Endothelial cell of umbilical vein (primary cell): ENCODE data around the gene CARD9. TPM values are rescaled to one million over a fixed set of nuclear protein-coding genes. Genes with fewer than 3 reads are reported as not detected.

ENCODE experiments used
- BruUV-seq: library from RNA; stranded (reverse); fragments of 400-500 nt; replicated peaks from 2 replicates; lab custom pipeline; 2021; lab: Mats Ljungman, UMichigan
- CTCF ChIA-PET: fragments of 300-600, 350-600 bp; sonication (Branson Sonifier 250); formaldehyde crosslinking; loops from one replicate; lab custom pipeline; 2021; ENCODE audit warnings: antibody characterized with exemption, inconsistent platforms; lab: Charles Lee
- POLR2A ChIA-PET: fragments of 300-600, 350-600 bp; sonication (Branson Sonifier 250); formaldehyde crosslinking; loops from one replicate; lab custom pipeline; 2021; ENCODE audit warnings: antibody characterized with exemption, inconsistent platforms; lab: Charles Lee
- DNase-seq: peaks from one replicate; pipeline ENCODE4 v3.0.0-alpha.2; 2011; ENCODE audit warnings: low read depth, low spot score
- FAIRE-seq: peaks from 2 replicates; lab custom pipeline; 2011; peaks lifted over from hg19 to GRCh38; lab: Jason Lieb, UNC
- H2AFZ ChIP-seq: 2 replicates; pipeline ENCODE4 v1.6.0; 2012; ENCODE audit warnings: low read depth, low read length, control low read depth, inconsistent platforms
- H3K27ac ChIP-seq: 2 replicates; pipeline ENCODE4 v1.5.1; 2011; ENCODE audit warnings: low read depth, mild to moderate bottlenecking, control low read depth, low read length, moderate library complexity; ENCODE audit not compliant: insufficient read depth
- H3K27me3 ChIP-seq, 2 experiments: 2 replicates each; pipeline versions ENCODE4 v1.6.0 to v1.6.1; 2011; ENCODE audit warnings: low read length in 2 of 2, mixed read lengths in 1 of 2; ENCODE audit not compliant: control insufficient read depth in 2 of 2, insufficient read depth in 2 of 2
- H3K36me3 ChIP-seq, 2 experiments: 2 replicates in 1 of 2; 3 replicates in 1 of 2; pipeline ENCODE4 v1.5.1; 2011; ENCODE audit warnings: low read length in 2 of 2, mild to moderate bottlenecking in 1 of 2, moderate library complexity in 1 of 2; ENCODE audit not compliant: control insufficient read depth in 2 of 2, insufficient read depth in 2 of 2; ENCODE audit errors: extremely low read depth in 1 of 2
- H3K4me1 ChIP-seq: 3 replicates; pipeline ENCODE4 v1.5.1; 2011; ENCODE audit warnings: mild to moderate bottlenecking, low read length; ENCODE audit not compliant: control insufficient read depth, insufficient read depth; ENCODE audit errors: extremely low read depth
- H3K4me2 ChIP-seq: 2 replicates; pipeline ENCODE4 v1.6.1; 2011; ENCODE audit warnings: low read length, control low read depth, mixed read lengths; ENCODE audit not compliant: insufficient read depth
- H3K4me3 ChIP-seq, 3 experiments: fragments of 200-600 bp in 1 of 3; sonication (generic), shearing (Covaris generic) in 1 of 3; replicated peaks in 1 of 3; 2 replicates each; pipeline ENCODE4 v1.5.1; 2011 to 2016; ENCODE audit warnings: control low read depth in 3 of 3, low read length in 3 of 3, mild to moderate bottlenecking in 2 of 3, inconsistent platforms in 1 of 3, low read depth in 1 of 3, moderate library complexity in 1 of 3; ENCODE audit not compliant: insufficient read depth in 1 of 3
- H3K79me2 ChIP-seq: 2 replicates; pipeline ENCODE4 v1.6.0; 2012; ENCODE audit warnings: low read length, inconsistent platforms; ENCODE audit not compliant: control insufficient read depth, insufficient read depth
- H3K9ac ChIP-seq: replicated peaks from 2 replicates; pipeline ENCODE3; 2011; ENCODE audit warnings: low read length, control low read depth; ENCODE audit not compliant: insufficient read depth; ENCODE audit errors: extremely low read depth
- H3K9me1 ChIP-seq: replicated peaks from 3 replicates; pipeline ENCODE4 v1.6.0; 2011; ENCODE audit warnings: mild to moderate bottlenecking, low read length; ENCODE audit not compliant: control insufficient read depth, insufficient read depth; ENCODE audit errors: extremely low read depth
- H3K9me3 ChIP-seq: replicated peaks from 2 replicates; pipeline ENCODE4 v1.5.1; 2012; ENCODE audit warnings: low read length, inconsistent platforms; ENCODE audit not compliant: control insufficient read depth, insufficient read depth
- H4K20me1 ChIP-seq: replicated peaks from 2 replicates; pipeline ENCODE3; 2011; ENCODE audit warnings: mild to moderate bottlenecking, low read length; ENCODE audit not compliant: control insufficient read depth, insufficient read depth; ENCODE audit errors: extremely low read depth
- EZH2 ChIP-seq: IDR thresholded peaks from 2 replicates; pipeline ENCODE4 v1.6.1; 2012; ENCODE audit warnings: borderline replicate concordance, low read depth, mild to moderate bottlenecking, moderate library complexity, low read length, inconsistent platforms; ENCODE audit not compliant: severe bottlenecking
- FOS ChIP-seq: IDR thresholded peaks from 2 replicates; pipeline ENCODE4 v1.6.1; 2011; ENCODE audit warnings: mild to moderate bottlenecking, low read length, moderate library complexity, borderline replicate concordance; ENCODE audit not compliant: insufficient read depth
- GATA2 ChIP-seq: IDR thresholded peaks from 2 replicates; pipeline ENCODE4 v1.7.0; 2011; ENCODE audit warnings: low read depth, mild to moderate bottlenecking, moderate library complexity, mixed read lengths, low read length; ENCODE audit not compliant: insufficient read length, insufficient read depth
- JUN ChIP-seq: IDR thresholded peaks from 2 replicates; pipeline ENCODE4 v1.6.1; 2011; ENCODE audit warnings: borderline replicate concordance, low read depth; ENCODE audit not compliant: insufficient read length, insufficient read depth
- MAX ChIP-seq: IDR thresholded peaks from 2 replicates; pipeline ENCODE4 v1.6.1; 2011; ENCODE audit not compliant: insufficient read depth, insufficient read length
- POLR2A ChIP-seq: IDR thresholded peaks from 2 replicates; pipeline ENCODE4 v1.6.1; 2012; ENCODE audit warnings: low read depth, mild to moderate bottlenecking, control low read depth, low read length
- POLR2AphosphoS5 ChIP-seq: IDR thresholded peaks from 2 replicates; pipeline ENCODE4 v1.6.1; 2012; ENCODE audit warnings: low read depth, mild to moderate bottlenecking, control low read depth, low read length, moderate library complexity; ENCODE audit not compliant: insufficient read depth
- dilution Hi-C: fragments of 300-500 bp; cut with MboI; formaldehyde crosslinking; loops from one replicate; pipeline ENCODE4 v1.15.0; 2019; ENCODE audit warnings: low sequenced_read_pairs; ENCODE audit not compliant: extremely low pct_ligation_motif_present
- intact Hi-C: fragments of 100-400 bp; cut with micrococcal nuclease; formaldehyde crosslinking; loops from one replicate; pipeline ENCODE4 v1.10.0; 2022
- polyA plus RNA-seq, 4 experiments: library from polyadenylated mRNA; depleted of rRNA in 3 of 4; stranded (reverse) in 3 of 4; unstranded in 1 of 4; fragments of >200 nt; gene quantifications; 2 replicates each; pipeline versions ENCODE4 v1.2.1 to v1.2.3, GENCODE V29; 2011 to 2012; ENCODE audit warnings: missing spikeins in 1 of 4
- total RNA-seq: library from RNA; stranded (reverse); gene quantifications from 2 replicates; pipeline ENCODE4 v1.2.3, GENCODE V29; 2021
- TF ChIP-seq, protein P1 (sequence below), 2 donors: IDR thresholded peaks; 1 replicate in 1 of 2; 2 replicates in 1 of 2; pipeline ENCODE4 v1.5.1; 2011; ENCODE audit warnings: low read length in 2 of 2, mild to moderate bottlenecking in 2 of 2, moderate library complexity in 2 of 2, control low read depth in 1 of 2, inconsistent platforms in 1 of 2, low read depth in 1 of 2; ENCODE audit not compliant: insufficient read depth in 1 of 2; ENCODE audit errors: extremely low read depth in 1 of 2

The CARD9 gene
- total and polyA plus RNA-seq, 2 donors (not counting 3 experiments of a cell fraction or from before 2014, with no cell fraction given): 0.22 to 0.71 TPM

GRCh38 chr9:136336881-136337280 lies 36.6 kb downstream of the CARD9 start:
- Histone ChIP-seq H3K4me2 (no peak overlapping the region), H3K27me3 (no peaks in the 10 kb centered on the region), H3K4me3 (no peak overlapping the region), H3K9me1 (no peaks in the 10 kb centered on the region), H3K79me2 (peaks cover 5% of the 10 kb centered on the region), H4K20me1 (no peaks in the 10 kb centered on the region), H3K36me3 (peaks cover 5 to 36% of the 10 kb centered on the region in 2 experiments), H3K4me1 (no peaks in the 10 kb centered on the region), H2AFZ (no peak overlapping the region), H3K9ac (no peak overlapping the region), H3K27ac (no peak overlapping the region), H3K9me3 (no peaks in the 10 kb centered on the region)
- TF ChIP-seq GATA2 (no peak), FOS (no peak), POLR2AphosphoS5 (no peak), POLR2A (no peak), EZH2 (no peak), MAX (no peak), JUN (no peak)
- intact Hi-C loops: no loop called here
- no TSS peak for BruUV-seq
- POLR2A ChIA-PET: no interaction called here
- FAIRE-seq (no peak), DNase-seq (no peak)
- dilution Hi-C loops: no loop called here
- CTCF ChIA-PET: interaction anchor here (1.0 to 1.3 kb wide), 2 partner anchors 9 to 73 kb away, joined by 3 to 7 read pairs; no protein-coding TSS in a partner anchor

GRCh38 chr9:136336156-136336870 lies 37.2 kb downstream of the CARD9 start:
- Histone ChIP-seq H3K4me1 (no peaks in the 10 kb centered on the region), H3K27me3 (no peaks in the 10 kb centered on the region), H2AFZ (no peak overlapping the region), H3K9me1 (no peaks in the 10 kb centered on the region), H3K9me3 (no peaks in the 10 kb centered on the region), H4K20me1 (no peaks in the 10 kb centered on the region), H3K4me3 (no peak overlapping the region), H3K9ac (no peak overlapping the region), H3K79me2 (peaks cover 10% of the 10 kb centered on the region), H3K4me2 (no peak overlapping the region), H3K27ac (no peak overlapping the region), H3K36me3 (peaks cover 5 to 36% of the 10 kb centered on the region in 2 experiments)
- FAIRE-seq: no peak
- CTCF ChIA-PET: interaction anchor here (1.0 to 1.3 kb wide), 2 partner anchors 9 to 73 kb away, joined by 3 to 7 read pairs; no protein-coding TSS in a partner anchor
- no TSS peak for BruUV-seq
- TF ChIP-seq, protein P1, sequence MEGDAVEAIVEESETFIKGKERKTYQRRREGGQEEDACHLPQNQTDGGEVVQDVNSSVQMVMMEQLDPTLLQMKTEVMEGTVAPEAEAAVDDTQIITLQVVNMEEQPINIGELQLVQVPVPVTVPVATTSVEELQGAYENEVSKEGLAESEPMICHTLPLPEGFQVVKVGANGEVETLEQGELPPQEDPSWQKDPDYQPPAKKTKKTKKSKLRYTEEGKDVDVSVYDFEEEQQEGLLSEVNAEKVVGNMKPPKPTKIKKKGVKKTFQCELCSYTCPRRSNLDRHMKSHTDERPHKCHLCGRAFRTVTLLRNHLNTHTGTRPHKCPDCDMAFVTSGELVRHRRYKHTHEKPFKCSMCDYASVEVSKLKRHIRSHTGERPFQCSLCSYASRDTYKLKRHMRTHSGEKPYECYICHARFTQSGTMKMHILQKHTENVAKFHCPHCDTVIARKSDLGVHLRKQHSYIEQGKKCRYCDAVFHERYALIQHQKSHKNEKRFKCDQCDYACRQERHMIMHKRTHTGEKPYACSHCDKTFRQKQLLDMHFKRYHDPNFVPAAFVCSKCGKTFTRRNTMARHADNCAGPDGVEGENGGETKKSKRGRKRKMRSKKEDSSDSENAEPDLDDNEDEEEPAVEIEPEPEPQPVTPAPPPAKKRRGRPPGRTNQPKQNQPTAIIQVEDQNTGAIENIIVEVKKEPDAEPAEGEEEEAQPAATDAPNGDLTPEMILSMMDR (IDR thresholded peaks at IDR 0.05; ENCODE audit: extremely low read depth in 1 of 2, insufficient read depth in 1 of 2, low read depth in 1 of 2, low read length in 2 of 2): no peak
- TF ChIP-seq JUN (no peak), EZH2 (no peak), POLR2AphosphoS5 (no peak), MAX (no peak), FOS (no peak), GATA2 (no peak), POLR2A (no peak)
- POLR2A ChIA-PET: no interaction called here
- no peak for DNase-seq
- intact Hi-C loops (no loop called here), dilution Hi-C loops (no loop called here)
